NCI-H748 (cell line): ENCODE results near the gene PRSS50.

Experiments
- DNase-seq: peaks from one replicate; lab custom pipeline; 2025; ENCODE audit not compliant: unreplicated experiment; lab: John Stamatoyannopoulos, UW

The PRSS50 gene

DNA sequence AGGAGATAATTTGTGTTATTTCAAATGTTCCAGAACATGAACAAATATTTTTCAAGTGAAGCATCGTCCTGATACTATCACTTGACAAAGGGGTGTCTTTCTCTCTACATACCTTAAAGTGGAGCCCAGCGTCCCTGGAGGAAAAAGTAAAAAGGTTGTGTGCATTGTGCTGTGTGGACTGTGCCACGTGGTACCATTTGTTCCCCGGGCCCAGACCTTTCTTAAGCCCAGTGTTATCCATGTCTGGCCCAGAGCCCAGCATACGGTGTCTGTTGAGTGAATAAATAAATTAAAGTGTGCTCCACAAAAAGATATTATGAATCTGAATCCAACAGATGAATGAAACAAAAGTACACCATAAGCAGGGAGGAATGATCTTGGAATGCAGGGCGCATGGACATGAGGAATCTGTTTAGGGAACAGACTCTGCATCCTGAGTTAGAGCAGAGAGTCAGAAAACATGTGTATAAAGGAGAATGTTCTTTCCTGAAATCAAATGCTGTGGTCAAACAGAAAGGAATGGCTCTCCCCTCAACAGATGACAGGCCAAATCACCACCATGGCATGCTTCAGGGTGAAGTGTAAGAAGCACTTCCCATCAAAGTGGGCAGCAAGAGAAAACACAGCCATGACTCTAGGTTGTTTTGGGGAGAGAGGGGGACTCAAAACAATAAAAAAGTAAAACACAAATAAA, 8.1 kb upstream of the PRSS50 start:
- DNase-seq, result no peak

DNA sequence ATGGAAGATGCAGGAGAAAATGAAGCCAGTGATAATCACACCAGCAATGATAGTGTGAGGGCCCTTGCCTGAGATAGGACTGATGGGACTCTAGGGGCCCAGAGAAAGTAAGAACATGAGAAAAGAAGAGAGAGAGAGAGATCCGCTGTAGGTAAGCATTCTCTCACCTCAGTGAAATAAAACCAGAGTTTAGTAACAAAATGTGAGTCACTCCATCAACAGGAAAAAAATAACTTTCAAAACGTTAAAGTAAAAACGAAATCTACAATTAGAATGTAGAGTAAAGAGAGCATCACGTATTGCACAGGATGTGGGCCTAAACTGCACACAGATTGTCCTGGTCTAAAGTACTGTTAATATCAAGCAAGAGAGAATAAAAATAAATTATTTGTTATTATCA, 6.8 kb upstream of the PRSS50 start:
- DNase-seq, result no peak

DNA sequence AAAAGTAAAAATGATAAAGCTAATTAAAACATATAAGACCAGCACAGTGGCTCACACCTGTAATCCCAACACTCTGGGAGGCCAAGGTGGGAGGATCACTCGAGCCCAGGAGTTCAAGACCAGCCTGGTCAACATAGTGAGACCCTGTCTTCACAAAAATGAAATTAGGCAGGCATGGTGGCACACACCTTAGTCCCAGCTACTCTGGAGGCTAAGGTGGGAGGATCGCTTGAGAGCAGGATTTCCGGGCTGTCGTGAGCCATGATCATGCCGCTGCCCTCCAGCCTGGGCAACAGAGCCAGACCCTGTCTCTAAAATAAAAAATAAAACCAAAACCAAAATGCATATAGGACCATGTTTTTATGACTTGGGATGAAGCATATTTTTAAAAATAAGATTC, 4.8 kb upstream of the PRSS50 start:
- DNase-seq, result no peak

DNA sequence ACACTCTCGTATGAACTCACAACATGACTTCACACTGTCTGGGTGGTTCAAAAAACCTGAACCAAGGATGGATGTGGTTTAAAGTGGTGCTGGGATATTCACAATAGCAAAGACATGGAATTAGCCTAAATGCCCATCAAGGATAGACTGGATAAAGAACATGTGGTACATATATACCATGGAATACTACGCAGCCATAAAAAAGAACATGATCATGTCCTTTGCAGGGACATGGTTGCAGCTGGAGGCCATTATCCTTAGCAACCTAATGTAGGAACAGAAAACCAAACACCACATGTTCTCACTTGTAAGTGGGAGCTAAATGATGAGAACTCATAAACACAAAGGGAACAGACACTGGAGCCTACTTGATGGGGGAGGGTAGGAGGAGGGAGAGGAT, 3.3 kb upstream of the PRSS50 start:
- no peak for DNase-seq

DNA sequence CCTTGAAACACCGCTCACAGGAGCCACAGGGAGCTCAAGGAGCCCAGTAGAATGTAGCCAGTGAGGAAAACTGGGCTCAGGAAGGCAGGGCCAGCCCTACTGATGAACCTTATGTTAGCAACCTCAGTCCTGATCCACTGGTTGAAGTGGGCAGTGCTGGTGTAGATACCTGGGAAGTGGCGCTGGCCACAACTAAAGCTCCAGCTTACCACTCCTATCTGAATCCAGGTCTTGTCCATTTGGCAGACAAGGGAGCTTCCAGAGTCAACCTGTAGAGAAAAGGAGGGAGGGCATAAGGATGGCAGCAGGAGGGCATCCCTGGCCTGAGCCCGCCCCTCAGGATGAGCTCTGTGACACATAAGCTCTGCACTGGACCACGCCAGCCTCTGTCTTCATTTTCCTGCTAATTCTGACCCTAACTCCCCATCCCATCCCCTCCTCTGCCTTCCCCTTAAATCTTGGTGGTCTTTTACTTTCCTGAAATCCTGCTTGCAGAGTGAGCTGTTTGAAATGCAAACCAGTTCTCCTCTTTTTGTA, 2.1 kb upstream of the PRSS50 start:
- DNase-seq, result no peak

DNA sequence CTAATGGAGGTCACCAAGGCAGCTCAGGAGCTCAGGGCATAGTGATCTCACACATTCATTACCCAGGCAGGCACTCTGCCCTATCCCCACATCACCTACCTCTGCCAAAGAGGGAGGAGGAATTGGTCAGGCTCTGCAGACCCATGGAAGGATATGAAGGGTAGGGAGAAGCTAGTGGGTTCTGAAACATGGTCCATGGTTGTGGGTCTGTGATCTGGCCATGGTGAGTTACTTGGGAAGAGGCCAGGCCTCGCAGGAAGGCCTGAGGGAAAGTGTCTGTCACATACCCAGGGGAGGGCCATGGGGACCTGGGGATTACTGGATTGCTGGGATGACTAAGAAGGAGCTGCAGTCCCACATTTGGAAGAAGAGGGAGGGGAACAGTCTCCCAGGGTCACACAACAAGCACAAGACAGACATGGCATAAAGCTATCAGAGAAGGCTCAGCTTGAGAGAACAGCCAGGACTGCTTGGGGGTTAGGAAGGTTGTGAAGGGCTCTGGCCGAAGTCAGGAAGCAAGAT, 1.4 kb upstream of the PRSS50 start:
- DNase-seq, result no peak

DNA sequence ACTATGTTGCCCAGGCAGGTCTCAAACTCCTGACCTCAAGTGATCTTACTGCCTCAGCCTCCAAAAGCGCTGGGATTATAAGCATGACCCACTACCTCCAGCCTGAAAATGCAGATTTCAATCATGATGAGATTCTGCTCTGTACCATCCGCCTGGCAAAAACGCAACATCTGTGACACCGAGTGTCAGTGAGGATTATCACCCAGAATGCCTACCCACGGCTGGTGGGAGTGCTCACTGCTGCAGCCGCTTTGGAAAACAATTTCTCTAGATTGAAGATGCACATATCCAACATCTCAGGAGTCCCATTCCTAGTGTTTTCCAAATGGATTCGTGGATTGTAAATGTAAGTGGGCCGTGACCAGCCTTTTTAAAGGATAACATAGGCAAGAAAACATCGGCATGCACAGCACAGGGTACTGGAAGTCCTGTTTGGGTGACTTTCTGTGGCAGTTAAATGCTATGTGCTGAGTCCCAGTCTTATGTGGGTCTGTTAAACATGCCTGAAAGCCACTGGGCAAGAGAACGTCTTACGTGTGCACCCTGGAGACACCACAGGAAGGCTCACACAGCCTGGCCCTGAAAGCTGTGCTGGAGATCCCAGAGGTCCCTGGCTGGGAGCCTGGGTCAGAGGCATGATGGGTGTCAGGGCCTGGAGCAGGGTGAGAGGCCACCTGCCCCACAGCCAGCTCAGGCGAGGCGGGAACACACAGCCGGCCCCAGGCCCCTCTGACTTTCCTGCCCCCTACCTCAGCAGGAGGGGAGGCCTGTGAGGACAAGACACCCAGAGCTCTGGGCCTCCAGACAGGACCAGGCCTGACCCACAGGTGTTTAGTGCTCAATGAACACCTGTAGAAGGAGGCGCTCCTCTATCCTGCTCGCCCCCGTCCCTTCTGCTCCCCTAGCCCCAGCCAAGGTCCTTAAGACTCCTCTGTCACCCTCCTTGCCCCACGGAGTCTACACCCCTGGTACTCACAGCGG, 918 bp downstream of the PRSS50 start:
- DNase-seq, result no peak

DNA sequence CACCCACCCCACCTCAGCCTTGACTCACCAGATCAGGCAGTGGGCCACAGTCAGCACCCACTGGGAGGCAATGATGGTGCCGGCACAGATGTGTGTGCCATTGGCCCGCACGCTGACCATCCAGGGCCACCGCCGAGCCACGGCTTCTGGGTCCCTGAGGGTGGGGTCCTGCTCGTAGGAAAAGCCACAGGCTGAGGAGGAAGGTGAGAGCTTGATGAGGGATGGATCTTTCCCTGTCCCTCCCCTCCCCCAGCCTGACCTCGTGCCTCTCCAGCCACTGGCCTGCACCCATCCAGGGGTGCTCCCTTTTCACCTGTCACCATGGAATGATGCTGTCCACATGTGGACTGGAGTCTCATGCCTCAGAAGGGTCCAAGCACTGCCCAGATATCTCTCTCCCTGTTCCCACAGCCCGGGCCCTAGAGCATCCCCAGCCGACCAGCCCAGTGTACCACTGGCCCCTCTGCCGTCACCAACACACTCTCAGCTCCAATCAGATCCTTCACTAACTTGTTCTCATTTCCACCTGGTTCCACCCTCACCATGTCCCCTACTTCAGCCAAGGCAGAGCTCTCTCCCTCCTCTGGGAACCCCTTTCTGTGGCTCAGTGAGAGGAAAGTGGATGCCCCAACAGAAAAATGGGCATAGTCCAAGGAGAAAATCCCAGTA, 2.0 kb downstream of the PRSS50 start:
- no peak for DNase-seq

DNA sequence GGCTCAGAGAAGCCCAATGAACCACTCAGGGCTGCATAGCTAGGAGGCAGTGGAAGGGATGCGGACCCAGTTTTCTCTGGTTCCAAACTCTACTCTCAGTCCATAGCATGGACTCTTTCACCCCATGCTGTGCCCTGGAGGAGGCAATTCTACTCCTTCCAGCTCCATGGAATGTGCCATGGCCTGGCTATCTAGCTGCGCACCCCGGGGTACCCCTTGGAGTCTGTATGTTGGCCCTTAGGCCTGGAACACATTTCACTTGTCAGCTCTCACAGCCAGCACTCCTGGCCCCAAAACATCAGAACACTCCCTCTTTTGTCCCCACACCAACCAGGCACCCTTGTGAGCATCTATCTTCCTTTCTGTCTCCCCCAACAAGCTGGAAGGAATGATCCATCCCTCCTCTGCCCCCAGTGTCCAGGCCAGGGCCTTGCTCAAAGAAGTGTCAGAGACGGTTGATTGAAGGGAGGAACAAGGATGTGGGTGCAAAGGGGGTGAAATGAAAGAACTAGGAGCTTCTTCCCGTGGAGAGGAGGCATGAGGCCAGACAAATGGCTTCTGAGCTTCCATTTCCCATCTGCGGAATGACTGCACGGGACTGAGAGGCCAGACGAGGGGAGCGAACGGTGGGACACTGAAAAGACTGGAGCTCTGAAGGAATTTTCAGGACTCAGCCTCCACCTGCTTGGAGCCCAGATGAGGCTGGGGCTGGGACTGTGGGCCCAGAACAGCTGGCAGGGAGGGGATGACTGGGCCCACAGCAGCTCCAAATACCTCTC, 2.8 kb downstream of the PRSS50 start:
- no peak for DNase-seq

DNA sequence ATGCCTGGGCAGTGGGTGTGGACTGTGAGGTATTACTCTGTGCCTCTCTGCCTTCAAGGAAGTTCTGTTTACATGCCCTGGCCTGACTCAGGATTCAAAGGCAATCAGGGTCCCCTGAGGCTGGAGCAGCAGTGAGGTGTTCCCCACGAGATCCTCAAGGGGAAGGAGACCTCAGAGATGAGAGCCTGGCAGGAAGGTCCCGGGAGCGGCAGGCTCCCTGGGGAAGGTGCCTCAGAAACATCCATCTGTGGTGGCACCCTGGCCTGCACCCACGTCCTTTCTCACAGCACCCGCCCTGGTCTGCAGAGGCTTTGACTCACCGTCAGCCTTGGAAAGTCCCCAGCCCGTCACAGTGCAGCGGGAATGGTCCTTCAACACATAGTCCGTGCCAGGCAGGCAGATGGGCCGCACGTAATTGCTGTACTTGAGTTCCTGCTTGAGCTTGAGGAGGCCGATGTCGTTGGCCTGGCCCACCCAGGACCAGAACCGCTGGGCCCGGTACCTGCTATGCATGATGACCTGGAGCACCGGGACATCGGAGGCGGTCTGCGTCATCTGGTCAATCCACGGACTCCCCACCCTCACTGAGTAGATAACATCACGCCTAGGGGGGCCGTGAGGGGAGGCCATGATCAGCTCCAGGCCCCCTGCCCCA, 3.6 kb downstream of the PRSS50 start:
- no peak for DNase-seq

DNA sequence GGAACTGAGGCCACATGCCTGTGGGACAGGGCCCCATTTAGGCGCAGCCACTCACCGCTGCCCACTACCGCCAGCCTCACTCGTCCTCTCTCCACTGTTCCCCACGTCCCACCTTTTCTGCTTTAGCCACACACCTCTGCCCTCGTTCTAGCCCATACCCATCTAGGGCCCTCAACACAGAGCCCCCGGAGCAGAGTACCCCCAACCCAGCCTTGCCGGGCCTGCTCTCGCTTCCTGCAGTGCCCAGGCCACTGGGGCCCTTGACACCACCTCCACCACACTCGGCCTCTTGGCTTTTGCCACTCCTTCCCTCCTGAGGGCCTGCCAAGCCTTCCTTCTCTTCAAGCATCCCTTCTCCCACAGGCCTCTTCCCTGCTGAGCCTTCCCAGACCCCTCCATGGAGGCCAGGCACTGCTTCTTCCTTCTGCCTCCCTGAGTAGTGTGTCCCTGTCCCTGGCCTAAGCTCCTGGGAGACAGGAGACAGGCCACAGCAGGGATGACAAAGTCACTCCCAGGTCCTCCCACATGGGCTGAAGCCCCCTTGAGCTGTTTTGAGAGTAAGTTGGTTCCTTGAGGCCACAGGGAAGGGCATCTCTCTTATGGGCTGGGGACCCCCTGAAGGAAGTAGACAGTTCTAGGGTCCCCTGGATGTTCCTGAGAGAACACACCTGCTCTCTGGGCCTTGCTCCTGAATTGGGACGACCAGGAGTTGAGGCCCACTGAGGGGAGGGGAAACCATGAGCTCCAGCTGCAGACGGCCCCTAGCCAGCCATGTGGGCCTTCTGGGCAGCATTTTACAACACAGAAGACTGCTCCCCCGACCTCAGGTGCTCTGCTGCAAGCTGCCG, 4.4 kb downstream of the PRSS50 start:
- DNase-seq, result no peak

DNA sequence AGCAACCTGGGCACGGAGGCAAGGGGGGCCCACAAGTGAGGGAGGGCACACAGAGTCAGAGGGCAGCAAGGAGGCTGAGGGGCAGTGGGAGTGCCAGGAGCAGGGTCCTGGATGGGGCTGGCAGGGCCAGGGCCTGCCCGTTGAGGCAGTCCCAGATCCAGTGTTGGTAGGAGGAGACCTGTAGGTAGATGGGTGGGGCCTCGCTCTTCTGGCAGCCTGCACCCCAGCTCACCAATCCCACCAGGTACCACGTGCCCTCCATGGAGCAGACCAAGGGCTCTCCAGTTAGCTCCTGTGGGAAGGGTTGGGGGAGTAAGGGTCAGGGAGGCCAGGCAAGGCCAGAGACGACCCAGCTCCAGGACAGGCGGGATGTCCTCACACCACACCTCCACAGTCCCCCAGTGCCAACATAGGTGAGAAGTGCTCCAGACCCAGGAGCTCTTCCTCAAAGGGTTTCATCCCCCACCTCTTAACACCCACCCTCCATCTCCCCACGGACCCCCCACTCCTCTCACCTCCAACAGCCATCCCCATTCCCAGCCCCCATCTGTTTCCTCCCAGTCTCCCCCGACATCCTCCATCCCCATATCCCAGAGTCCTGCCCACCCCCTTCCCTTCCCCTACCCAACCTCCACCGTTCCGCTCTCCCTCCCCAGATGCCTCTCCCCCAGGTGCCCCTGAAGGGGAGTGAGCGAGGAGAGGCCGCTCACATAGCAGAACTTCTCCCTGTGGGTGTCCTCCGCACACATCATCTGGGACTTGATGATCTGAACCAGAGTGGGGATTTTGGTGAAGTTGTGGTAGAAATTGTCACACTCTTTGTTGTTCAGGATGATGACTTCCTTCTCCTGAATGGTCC, 5.2 kb downstream of the PRSS50 start:
- no peak for DNase-seq

DNA sequence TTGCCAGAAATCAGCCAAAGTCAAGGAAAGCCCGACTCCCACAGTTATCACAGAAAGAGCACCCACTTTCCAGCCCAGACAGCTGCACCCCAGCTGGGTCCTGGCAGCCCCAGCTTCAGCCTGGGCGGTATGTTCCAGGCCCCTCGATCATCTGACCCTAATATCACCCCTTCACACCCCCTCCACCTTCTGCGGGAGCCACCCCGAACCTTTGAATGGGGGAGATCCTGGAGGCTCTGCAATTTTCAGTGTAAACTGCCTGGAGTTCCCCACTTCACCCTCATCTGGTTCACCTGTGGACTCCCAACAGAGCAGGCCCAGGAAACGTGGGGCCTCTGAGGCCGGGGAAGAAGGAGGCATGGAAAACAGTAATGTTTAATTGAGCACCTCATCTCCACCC, 5.9 kb downstream of the PRSS50 start:
- no peak for DNase-seq

DNA sequence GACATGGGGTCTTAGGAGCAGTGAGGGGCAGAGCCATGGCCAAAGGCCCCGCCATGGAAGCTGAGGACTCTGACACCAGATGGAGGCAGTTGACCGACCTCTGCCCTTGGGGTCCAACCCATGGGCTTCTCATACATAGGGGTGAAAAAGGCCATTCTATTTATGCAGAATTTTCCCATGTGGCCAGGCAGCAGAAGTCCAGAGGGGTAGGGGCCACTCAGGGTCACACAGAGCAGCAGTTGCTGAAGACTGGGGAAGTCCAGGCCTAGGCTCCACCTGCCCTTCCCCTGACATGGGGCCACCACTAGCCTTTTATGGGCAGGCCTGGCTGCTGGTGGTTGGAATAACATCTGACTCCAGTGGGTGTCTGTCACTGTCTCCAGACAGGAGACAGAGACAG, 6.4 kb downstream of the PRSS50 start:
- no peak for DNase-seq

DNA sequence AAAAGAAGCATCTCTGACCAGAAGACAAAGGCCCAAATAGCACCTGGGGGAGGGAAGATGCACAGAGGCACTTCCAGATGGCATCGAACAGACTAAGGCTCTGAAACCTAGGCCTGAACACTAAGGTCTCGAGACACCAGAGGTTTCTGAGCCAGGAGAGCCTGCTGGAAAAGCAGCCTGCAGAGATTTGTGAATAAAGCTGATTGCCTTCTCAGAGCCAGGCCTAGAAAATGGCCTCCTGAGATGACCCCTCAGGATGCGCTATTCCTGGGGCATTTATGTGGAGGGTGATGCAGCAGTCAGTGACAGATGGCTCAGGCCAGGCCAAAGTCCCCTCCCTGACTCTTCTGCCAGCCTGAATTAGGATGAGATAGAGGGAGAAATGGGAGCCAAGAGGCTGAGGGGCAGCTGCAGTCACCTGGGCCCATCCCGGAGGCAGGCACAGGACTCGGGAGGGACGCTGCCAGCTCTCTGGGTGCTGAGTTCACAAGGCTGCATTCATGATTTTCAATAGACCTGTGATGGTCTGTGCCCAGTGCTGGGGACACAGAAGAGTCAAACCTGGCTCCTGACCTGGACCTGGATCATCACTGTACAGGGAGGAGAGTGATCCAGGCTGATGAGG, 6.9 kb downstream of the PRSS50 start:
- DNase-seq, result no peak

DNA sequence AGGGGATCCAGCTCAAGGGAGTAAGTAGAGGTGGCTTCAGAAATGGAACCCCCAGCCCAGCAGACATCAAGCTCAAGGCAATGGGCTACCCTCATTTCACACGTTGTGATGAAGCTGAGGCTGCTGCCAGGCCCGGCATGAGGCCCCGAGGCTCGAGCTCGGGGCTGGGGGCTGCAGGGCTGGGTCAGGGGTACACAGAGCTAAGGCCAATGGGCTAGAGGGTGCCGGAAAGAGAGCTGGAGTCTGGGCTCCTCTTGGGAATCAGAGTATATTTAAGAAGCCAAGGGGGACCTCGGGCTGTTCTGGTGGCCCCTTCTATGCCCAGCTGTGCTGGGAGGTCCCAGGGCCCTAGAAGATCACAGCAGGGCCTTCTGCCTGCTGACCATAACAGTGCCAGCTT, 7.4 kb downstream of the PRSS50 start:
- no peak for DNase-seq

DNA sequence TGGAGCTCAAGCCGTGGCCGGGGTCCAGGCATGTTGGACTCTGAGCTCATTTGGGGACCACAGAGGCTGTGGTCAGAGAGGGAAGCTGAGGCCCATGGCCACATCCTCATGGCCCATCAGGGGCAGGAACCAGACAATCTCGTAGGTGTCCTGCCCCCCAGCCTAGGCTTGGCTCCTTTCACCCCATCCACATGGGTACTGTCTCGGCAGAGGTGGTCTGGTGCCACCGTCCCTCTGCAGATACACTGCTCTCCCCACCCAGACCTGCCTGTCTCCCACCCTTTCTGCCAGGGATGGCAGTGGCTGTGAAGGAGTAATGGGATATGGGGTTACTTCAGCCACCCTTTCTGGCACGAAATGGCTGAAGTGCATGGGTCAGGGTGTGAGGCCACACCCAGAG, 7.9 kb downstream of the PRSS50 start:
- no peak for DNase-seq

DNA sequence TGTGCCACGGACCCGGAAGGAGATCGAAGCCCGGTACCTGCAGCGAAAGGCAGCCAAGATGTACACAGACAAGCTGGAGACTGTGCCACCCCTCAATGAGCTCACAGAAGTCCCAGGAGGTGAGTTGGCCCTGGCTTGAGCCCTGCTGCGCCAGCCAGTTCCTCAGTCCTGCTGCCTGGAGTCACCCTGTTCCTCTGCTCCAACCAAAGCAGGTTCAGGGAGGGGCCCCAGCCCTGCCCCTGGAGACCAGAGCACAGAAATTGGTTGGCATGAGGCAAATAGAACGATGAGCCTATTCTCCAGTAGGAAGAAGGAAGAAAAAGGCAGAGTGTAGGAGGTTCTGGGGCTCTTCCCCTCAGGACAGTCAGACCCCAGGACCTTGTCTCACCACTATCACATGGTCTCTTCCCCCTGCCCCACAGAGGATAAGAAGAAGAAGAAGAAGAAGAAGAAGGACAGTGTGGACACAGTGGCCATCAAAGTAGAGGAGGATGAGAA, 8.5 kb downstream of the PRSS50 start:
- no peak for DNase-seq
